ENCODE measurements around the gene ADARB2.

- TF ChIP-seq POLR2A (IDR thresholded peaks at IDR 0.05), result no peak
- TF ChIP-seq, protein P1, sequence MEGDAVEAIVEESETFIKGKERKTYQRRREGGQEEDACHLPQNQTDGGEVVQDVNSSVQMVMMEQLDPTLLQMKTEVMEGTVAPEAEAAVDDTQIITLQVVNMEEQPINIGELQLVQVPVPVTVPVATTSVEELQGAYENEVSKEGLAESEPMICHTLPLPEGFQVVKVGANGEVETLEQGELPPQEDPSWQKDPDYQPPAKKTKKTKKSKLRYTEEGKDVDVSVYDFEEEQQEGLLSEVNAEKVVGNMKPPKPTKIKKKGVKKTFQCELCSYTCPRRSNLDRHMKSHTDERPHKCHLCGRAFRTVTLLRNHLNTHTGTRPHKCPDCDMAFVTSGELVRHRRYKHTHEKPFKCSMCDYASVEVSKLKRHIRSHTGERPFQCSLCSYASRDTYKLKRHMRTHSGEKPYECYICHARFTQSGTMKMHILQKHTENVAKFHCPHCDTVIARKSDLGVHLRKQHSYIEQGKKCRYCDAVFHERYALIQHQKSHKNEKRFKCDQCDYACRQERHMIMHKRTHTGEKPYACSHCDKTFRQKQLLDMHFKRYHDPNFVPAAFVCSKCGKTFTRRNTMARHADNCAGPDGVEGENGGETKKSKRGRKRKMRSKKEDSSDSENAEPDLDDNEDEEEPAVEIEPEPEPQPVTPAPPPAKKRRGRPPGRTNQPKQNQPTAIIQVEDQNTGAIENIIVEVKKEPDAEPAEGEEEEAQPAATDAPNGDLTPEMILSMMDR (IDR thresholded peaks at IDR 0.05), result no peak
Measured at GRCh38 chr10:1189166-1190051, 547.9 kb downstream of the ADARB2 start.
